Nephron progenitor cell (in vitro differentiated cells): Measurements from ENCODE around the gene CHD5.
"Not testable (repeated sequence)": the region's sequence is repeated elsewhere in the genome, so short reads cannot be mapped to it uniquely, and the experiment has no call there.

Experiments
- DNase-seq: peaks from one replicate; pipeline ENCODE4 v3.0.0; 2021
- H3K27ac Mint-ChIP-seq: 2 replicates; pipeline ENCODE4 v1.8.0; 2021; ENCODE audit warnings: mild to moderate bottlenecking, moderate library complexity, mixed read lengths
- H3K27me3 Mint-ChIP-seq: 2 replicates; pipeline ENCODE4 v1.8.0; 2021; ENCODE audit warnings: mild to moderate bottlenecking, low read depth, mixed read lengths; ENCODE audit not compliant: poor library complexity
- H3K36me3 Mint-ChIP-seq: 2 replicates; pipeline ENCODE4 v1.8.0; 2021; ENCODE audit warnings: low read depth, mixed read lengths
- H3K4me1 Mint-ChIP-seq: 2 replicates; pipeline ENCODE4 v1.8.0; 2021; ENCODE audit warnings: mixed read lengths
- H3K4me3 Mint-ChIP-seq: 2 replicates; pipeline ENCODE4 v1.8.0; 2021; ENCODE audit warnings: mild to moderate bottlenecking, moderate library complexity, mixed read lengths
- H3K9me3 Mint-ChIP-seq: 2 replicates; pipeline ENCODE4 v1.8.0; 2021; ENCODE audit warnings: mild to moderate bottlenecking, moderate library complexity, mixed read lengths
- TF ChIP-seq, protein P1 (sequence below): fragments of 200-600 bp; sonication (generic); IDR thresholded peaks from 2 replicates; pipeline ENCODE4 v1.5.0; 2021; ENCODE audit warnings: antibody characterized with exemption

CHD5 gene

DNA sequence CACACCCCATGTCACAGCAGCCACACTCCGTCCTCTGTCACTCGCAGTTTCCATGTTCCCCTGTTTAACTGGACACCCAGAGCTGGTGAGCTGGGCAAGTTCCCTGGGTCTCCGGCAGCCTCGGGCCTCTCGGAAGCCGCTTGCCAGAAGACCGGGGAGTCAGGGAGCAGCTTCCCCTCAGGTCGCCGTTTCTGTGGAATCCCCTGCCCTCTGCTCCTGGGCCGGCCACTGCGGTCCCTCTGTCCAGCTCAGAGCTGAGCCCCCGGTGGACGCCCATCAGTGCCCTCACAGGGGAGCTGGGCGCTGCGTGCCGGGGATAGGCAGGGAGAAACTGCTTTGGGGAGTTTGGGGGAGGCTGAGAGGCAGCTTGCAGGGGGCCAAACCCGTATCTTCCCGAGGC, 96.7 kb downstream of the CHD5 start:
- TF ChIP-seq, protein P1, sequence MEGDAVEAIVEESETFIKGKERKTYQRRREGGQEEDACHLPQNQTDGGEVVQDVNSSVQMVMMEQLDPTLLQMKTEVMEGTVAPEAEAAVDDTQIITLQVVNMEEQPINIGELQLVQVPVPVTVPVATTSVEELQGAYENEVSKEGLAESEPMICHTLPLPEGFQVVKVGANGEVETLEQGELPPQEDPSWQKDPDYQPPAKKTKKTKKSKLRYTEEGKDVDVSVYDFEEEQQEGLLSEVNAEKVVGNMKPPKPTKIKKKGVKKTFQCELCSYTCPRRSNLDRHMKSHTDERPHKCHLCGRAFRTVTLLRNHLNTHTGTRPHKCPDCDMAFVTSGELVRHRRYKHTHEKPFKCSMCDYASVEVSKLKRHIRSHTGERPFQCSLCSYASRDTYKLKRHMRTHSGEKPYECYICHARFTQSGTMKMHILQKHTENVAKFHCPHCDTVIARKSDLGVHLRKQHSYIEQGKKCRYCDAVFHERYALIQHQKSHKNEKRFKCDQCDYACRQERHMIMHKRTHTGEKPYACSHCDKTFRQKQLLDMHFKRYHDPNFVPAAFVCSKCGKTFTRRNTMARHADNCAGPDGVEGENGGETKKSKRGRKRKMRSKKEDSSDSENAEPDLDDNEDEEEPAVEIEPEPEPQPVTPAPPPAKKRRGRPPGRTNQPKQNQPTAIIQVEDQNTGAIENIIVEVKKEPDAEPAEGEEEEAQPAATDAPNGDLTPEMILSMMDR, result no peak
- DNase-seq, result no peak
- Mint-ChIP-seq H3K9me3 (no peaks in the 10 kb centered on the region), H3K4me1 (peaks cover 56% of the 10 kb centered on the region), H3K36me3 (no peaks in the 10 kb centered on the region), H3K4me3 (no peak overlapping the region), H3K27ac (no peak overlapping the region), H3K27me3 (peaks cover 12% of the 10 kb centered on the region)

- Mint-ChIP-seq H3K4me3 (no peak overlapping the region), H3K27ac (no peak overlapping the region), H3K9me3 (no peaks in the 10 kb centered on the region), H3K36me3 (no peaks in the 10 kb centered on the region), H3K27me3 (peaks cover 17% of the 10 kb centered on the region), H3K4me1 (peaks cover 51% of the 10 kb centered on the region)
- DNase-seq, result no peak
- TF ChIP-seq, protein P1, result peak; percentile 41
Measured at GRCh38 chr1:6082430-6082971, 97.6 kb downstream of the CHD5 start.

DNA sequence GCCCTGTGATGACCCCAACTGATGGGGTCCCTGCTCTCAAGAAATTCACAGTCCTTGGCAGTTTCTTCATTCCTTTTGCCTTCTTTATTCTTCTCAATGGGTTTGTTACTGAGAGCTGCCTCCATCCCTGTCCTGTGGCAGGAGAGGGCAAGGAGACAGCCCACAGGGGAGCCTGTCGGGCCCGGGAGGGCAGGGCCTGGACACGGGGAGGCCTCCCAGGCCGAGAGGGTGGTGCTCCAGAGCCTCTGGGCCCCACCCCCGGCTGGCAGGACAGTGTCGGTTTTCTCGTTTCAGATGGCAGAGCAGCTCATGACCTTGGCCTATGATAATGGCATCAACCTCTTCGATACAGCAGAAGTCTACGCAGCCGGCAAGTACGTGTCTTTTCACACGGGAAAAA, 98.2 kb downstream of the CHD5 start:
- no peak for DNase-seq
- Mint-ChIP-seq H3K27me3 (peaks cover 23% of the 10 kb centered on the region), H3K9me3 (no peaks in the 10 kb centered on the region), H3K4me3 (no peak overlapping the region), H3K27ac (no peak overlapping the region), H3K4me1 (peaks cover 45% of the 10 kb centered on the region), H3K36me3 (no peaks in the 10 kb centered on the region)
- TF ChIP-seq, protein P1, result no peak

GRCh38 chr1:6080469-6080868, 99.7 kb downstream of the CHD5 start:
- Mint-ChIP-seq H3K36me3 (no peaks in the 10 kb centered on the region), H3K4me1 (peaks cover 37% of the 10 kb centered on the region), H3K27ac (no peak overlapping the region), H3K4me3 (no peak overlapping the region), H3K9me3 (no peaks in the 10 kb centered on the region), H3K27me3 (peaks cover 29% of the 10 kb centered on the region)
- DNase-seq, result no peak
- TF ChIP-seq, protein P1, result no peak

GRCh38 chr1:6077919-6078318, 102.2 kb downstream of the CHD5 start:
- Mint-ChIP-seq H3K4me3 (no peak overlapping the region), H3K36me3 (no peaks in the 10 kb centered on the region), H3K4me1 (peaks cover 17% of the 10 kb centered on the region), H3K27ac (peak overlapping the region; percentile 89), H3K27me3 (peaks cover 22% of the 10 kb centered on the region), H3K9me3 (no peaks in the 10 kb centered on the region)
- no peak for DNase-seq
- TF ChIP-seq, protein P1, result no peak

DNA sequence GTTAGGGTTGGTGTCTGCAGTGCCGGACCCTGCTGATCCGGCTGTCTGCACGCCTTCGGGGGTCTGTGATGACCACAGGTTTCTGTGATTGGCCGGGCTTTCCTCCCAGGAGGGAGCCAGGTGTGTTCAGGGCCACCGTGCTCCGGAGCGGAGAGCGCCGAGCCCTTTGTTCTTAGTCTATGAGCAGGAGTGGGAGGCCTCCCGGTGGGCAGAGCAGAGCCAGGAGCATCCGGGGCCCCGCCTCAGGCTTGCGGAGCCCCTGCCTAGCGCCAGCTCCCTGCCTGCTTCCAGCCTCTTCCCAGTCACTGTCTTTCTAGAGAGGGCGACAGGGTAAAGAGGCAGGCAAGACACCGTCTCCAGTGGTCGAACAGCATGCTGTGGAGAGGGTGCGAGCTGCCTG, 102.6 kb downstream of the CHD5 start:
- H3K9me3 Mint-ChIP-seq, result no peaks in the 10 kb centered on the region
- no peak overlapping the region for H3K4me3 Mint-ChIP-seq
- H3K36me3 Mint-ChIP-seq, result no peaks in the 10 kb centered on the region
- H3K4me1 Mint-ChIP-seq, result peaks cover 16% of the 10 kb centered on the region
- no peak for DNase-seq
- TF ChIP-seq, protein P1, result no peak
- H3K27ac Mint-ChIP-seq, result no peak overlapping the region
- H3K27me3 Mint-ChIP-seq, result peaks cover 22% of the 10 kb centered on the region

DNA sequence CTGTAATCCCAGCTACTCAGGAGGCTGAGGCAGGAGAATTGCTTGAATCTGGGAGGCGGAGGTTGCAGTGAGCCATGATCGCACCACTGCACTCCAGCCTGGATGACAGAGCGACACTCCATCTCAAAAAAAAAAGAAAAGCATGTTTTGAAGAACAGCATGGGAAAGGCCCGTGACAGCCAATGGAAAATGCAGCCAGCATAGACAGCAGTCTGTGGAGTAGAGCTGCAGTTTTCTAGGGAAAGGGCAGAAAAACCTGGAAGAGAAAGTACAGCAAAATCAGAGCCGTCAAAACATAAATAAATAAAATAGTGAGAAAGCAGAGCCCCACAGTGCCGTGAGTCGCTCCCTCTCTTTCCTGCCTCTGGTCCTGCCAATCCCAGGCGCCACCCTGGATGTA, 103.1 kb downstream of the CHD5 start:
- H3K27me3 Mint-ChIP-seq, result peaks cover 22% of the 10 kb centered on the region
- H3K27ac Mint-ChIP-seq, H3K4me3 Mint-ChIP-seq, H3K9me3 Mint-ChIP-seq, DNase-seq, H3K36me3 Mint-ChIP-seq: not testable (repeated sequence)
- peaks cover 11% of the 10 kb centered on the region for H3K4me1 Mint-ChIP-seq
